Keratinocyte (primary cell): Measurements from ENCODE around the gene TCN2. TPM values are rescaled to one million over a fixed set of nuclear protein-coding genes. Genes with fewer than 3 reads are reported as not detected.

Source experiments
- DNase-seq: peaks from one replicate; pipeline ENCODE4 v3.0.0-alpha.2; 2011; ENCODE audit warnings: low read depth, missing footprints, low spot score
- FAIRE-seq: peaks from 2 replicates; lab custom pipeline; 2011; peaks lifted over from hg19 to GRCh38; lab: Jason Lieb, UNC
- H2AFZ ChIP-seq: 2 replicates; pipeline ENCODE4 v1.6.0; 2012; ENCODE audit warnings: low read length, control low read depth, inconsistent platforms; ENCODE audit not compliant: control insufficient read depth
- H3K27ac ChIP-seq: 2 replicates; pipeline ENCODE4 v1.5.1; 2011; ENCODE audit warnings: low read length; ENCODE audit not compliant: control insufficient read depth, insufficient read depth
- H3K27me3 ChIP-seq: 3 replicates; pipeline ENCODE4 v1.6.0; 2011; ENCODE audit warnings: low read length; ENCODE audit not compliant: control insufficient read depth, insufficient read depth; ENCODE audit errors: extremely low read depth
- H3K36me3 ChIP-seq, 2 experiments: 2 replicates in 1 of 2; 3 replicates in 1 of 2; pipeline ENCODE4 v1.5.1; 2011; ENCODE audit warnings: low read length in 2 of 2, mild to moderate bottlenecking in 1 of 2; ENCODE audit not compliant: control insufficient read depth in 2 of 2, insufficient read depth in 2 of 2; ENCODE audit errors: extremely low read depth in 1 of 2
- H3K4me1 ChIP-seq: 3 replicates; pipeline ENCODE4 v1.5.1; 2011; ENCODE audit warnings: low read length; ENCODE audit not compliant: control insufficient read depth, insufficient read depth; ENCODE audit errors: extremely low read depth
- H3K4me2 ChIP-seq: 3 replicates; pipeline ENCODE4 v1.6.0; 2011; ENCODE audit warnings: low read depth, low read length; ENCODE audit not compliant: control insufficient read depth, insufficient read depth; ENCODE audit errors: extremely low read depth
- H3K4me3 ChIP-seq, 3 experiments: fragments of 200-600 bp in 1 of 3; sonication (generic) in 1 of 3; 2 replicates in 2 of 3; 3 replicates in 1 of 3; pipeline ENCODE4 v1.5.1; 2011 to 2016; ENCODE audit warnings: low read length in 3 of 3, mild to moderate bottlenecking in 3 of 3, control low read depth in 2 of 3, inconsistent platforms in 1 of 3, low read depth in 1 of 3, mixed read lengths in 1 of 3, mixed run types in 1 of 3, moderate library complexity in 1 of 3; ENCODE audit not compliant: control insufficient read depth in 2 of 3, insufficient read depth in 2 of 3; ENCODE audit errors: extremely low read depth in 1 of 3
- H3K79me2 ChIP-seq: 2 replicates; pipeline ENCODE4 v1.6.0; 2012; ENCODE audit warnings: low read length; ENCODE audit not compliant: control insufficient read depth, insufficient read depth
- H3K9ac ChIP-seq: 3 replicates; pipeline ENCODE4 v1.6.0; 2011; ENCODE audit warnings: low read length; ENCODE audit not compliant: control insufficient read depth, insufficient read depth; ENCODE audit errors: extremely low read depth
- H3K9me1 ChIP-seq: 3 replicates; pipeline ENCODE4 v1.6.0; 2011; ENCODE audit warnings: low read length; ENCODE audit not compliant: control insufficient read depth, insufficient read depth; ENCODE audit errors: extremely low read depth
- H3K9me3 ChIP-seq: 2 replicates; pipeline ENCODE4 v1.5.1; 2012; ENCODE audit warnings: low read depth, low read length; ENCODE audit not compliant: control insufficient read depth
- H4K20me1 ChIP-seq: 3 replicates; pipeline ENCODE4 v1.6.0; 2011; ENCODE audit warnings: low read length; ENCODE audit not compliant: control insufficient read depth, insufficient read depth; ENCODE audit errors: extremely low read depth
- EZH2 ChIP-seq: IDR thresholded peaks from one replicate; pipeline ENCODE4 v1.6.1; 2012; ENCODE audit warnings: inconsistent platforms, mild to moderate bottlenecking, low read length, moderate library complexity
- dilution Hi-C: fragments of 300-500 bp; cut with MboI; formaldehyde crosslinking; loops from one replicate; pipeline ENCODE4 v1.7.0; 2020; ENCODE audit warnings: low sequenced_read_pairs; ENCODE audit not compliant: extremely low pct_ligation_motif_present
- polyA plus RNA-seq, 5 experiments: library from polyadenylated mRNA; depleted of rRNA in 3 of 5; stranded (reverse) in 3 of 5; stranded (forward) in 1 of 5; unstranded in 1 of 5; fragments of >200 nt; gene quantifications; 1 replicate in 1 of 5; 2 replicates in 3 of 5; 3 replicates in 1 of 5; pipeline versions ENCODE4 v1.2.1 to v1.2.3, GENCODE V29; 2011 to 2012; ENCODE audit warnings: missing spikeins in 2 of 5, low read depth in 1 of 5, low replicate concordance in 1 of 5
- TF ChIP-seq, protein P1 (sequence below), 3 experiments: IDR thresholded peaks in 1 of 3; conservative IDR thresholded peaks in 1 of 3; optimal IDR thresholded peaks in 1 of 3; 2 replicates in 2 of 3; 3 replicates in 1 of 3; pipeline versions ENCODE3 to v1.5.1; 2011; ENCODE audit warnings: low read length in 3 of 3, mild to moderate bottlenecking in 3 of 3, moderate library complexity in 2 of 3, control low read depth in 1 of 3, inconsistent platforms in 1 of 3; ENCODE audit not compliant: insufficient read depth in 2 of 3; ENCODE audit errors: extremely low read depth in 1 of 3

Gene TCN2
- polyA plus RNA-seq, 1 donor (not counting 4 experiments of a cell fraction or from before 2014, with no cell fraction given) = 0.88 TPM

DNA sequence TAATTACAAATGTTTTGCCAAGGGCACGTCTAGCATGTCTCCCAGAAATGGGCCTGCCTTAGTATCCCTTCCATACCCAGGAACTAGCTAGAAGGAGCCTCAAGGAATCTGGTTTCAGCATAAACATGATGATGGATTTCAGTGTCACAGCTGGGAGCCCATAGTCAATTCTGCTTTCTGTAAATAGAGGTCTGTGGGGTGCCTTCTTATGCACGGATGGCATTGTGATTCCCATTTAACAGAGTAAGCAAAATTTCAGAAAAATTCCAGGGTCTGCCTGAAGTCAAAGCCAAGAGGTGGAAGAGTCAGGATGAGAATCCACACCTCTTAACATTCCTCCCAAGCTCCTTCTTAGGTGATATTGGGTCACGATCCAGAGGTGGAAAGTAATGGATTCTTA is 48.6 kb downstream of the TCN2 start:
- Histone ChIP-seq H3K4me2 (no peak overlapping the region), H3K27ac (no peak overlapping the region), H3K4me1 (no peaks in the 10 kb centered on the region), H3K9ac (no peak overlapping the region), H2AFZ (no peak overlapping the region), H3K9me3 (no peaks in the 10 kb centered on the region), H3K79me2 (no peaks in the 10 kb centered on the region), H3K27me3 (no peaks in the 10 kb centered on the region), H3K36me3 (peaks cover 0 to 3% of the 10 kb centered on the region in 2 experiments), H4K20me1 (no peaks in the 10 kb centered on the region), H3K9me1 (no peaks in the 10 kb centered on the region), H3K4me3 (no peak overlapping the region)
- no peak for TF ChIP-seq EZH2
- TF ChIP-seq, protein P1, sequence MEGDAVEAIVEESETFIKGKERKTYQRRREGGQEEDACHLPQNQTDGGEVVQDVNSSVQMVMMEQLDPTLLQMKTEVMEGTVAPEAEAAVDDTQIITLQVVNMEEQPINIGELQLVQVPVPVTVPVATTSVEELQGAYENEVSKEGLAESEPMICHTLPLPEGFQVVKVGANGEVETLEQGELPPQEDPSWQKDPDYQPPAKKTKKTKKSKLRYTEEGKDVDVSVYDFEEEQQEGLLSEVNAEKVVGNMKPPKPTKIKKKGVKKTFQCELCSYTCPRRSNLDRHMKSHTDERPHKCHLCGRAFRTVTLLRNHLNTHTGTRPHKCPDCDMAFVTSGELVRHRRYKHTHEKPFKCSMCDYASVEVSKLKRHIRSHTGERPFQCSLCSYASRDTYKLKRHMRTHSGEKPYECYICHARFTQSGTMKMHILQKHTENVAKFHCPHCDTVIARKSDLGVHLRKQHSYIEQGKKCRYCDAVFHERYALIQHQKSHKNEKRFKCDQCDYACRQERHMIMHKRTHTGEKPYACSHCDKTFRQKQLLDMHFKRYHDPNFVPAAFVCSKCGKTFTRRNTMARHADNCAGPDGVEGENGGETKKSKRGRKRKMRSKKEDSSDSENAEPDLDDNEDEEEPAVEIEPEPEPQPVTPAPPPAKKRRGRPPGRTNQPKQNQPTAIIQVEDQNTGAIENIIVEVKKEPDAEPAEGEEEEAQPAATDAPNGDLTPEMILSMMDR (optimal IDR thresholded peaks at IDR 0.05 in 1 of 3, IDR thresholded peaks at IDR 0.05 in 1 of 3, conservative IDR thresholded peaks at IDR 0.05 in 1 of 3; ENCODE audit: extremely low read depth in 1 of 3, insufficient read depth in 2 of 3, low read length in 3 of 3) = no peak
- DNase-seq = no peak
- FAIRE-seq = no peak
- dilution Hi-C loops = no loop called here

DNA sequence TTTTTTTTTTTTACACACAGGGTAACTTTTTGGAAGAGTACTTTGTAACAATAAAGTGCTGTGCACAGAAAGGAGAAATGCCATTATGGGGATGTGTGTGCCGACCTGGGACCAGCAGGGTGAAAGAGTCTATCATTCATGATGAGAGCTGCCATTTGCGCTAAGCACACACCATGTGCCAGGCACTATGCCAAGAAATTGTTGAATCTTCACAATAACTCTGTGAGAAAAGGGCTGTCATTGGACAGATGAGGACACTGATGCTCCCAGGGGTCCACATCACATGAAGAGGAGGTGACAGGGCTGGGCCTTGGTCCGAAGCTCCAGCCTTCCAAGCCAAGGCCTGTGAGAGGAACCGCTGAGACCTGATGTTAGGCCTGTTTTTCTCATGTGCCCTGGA is 55.1 kb downstream of the TCN2 start:
- Histone ChIP-seq H3K79me2 (no peaks in the 10 kb centered on the region), H2AFZ (no peak overlapping the region), H3K9me1 (no peaks in the 10 kb centered on the region), H3K4me1 (peaks cover 13% of the 10 kb centered on the region), H3K27me3 (no peaks in the 10 kb centered on the region), H3K27ac (no peak overlapping the region), H3K9ac (no peak overlapping the region), H4K20me1 (no peaks in the 10 kb centered on the region), H3K9me3 (no peaks in the 10 kb centered on the region), H3K4me2 (no peak overlapping the region), H3K36me3 (peaks cover 4 to 10% of the 10 kb centered on the region in 2 experiments), H3K4me3 (no peak overlapping the region)
- dilution Hi-C loops = no loop called here
- DNase-seq (no peak), FAIRE-seq (no peak)
- no peak for TF ChIP-seq EZH2
- TF ChIP-seq, protein P1 (optimal IDR thresholded peaks at IDR 0.05 in 1 of 3, IDR thresholded peaks at IDR 0.05 in 1 of 3, conservative IDR thresholded peaks at IDR 0.05 in 1 of 3; ENCODE audit: extremely low read depth in 1 of 3, insufficient read depth in 2 of 3, low read length in 3 of 3) = no peak
